Caki2 (cell line): ENCODE data around the gene PLXNA4. TPM values are rescaled to one million over a fixed set of nuclear protein-coding genes. Genes with fewer than 3 reads are reported as not detected.

Experiments
- DNase-seq: peaks from one replicate; pipeline ENCODE4 v3.0.0-alpha.2; 2015; ENCODE audit warnings: low read depth
- in situ Hi-C: cut with HindIII; loops from 2 replicates; pipeline ENCODE4 v1.10.0; 2016; ENCODE audit warnings: low sequenced_read_pairs, low pct_unique_long_range_greater_than_20kb, mixed read lengths
- total RNA-seq: library from RNA; depleted of rRNA; stranded (reverse); fragments of >200 nt; shearing (Covaris generic); gene quantifications from 2 replicates; pipeline ENCODE4 v1.2.3, GENCODE V29; 2014; ENCODE audit warnings: low replicate concordance

Gene PLXNA4
- total RNA-seq, 1 experiment from 2014 or later: 0.34 TPM

- no peak for DNase-seq
- in situ Hi-C loops: no loop called here
Measured at GRCh38 chr7:132373041-132373440, 203.2 kb downstream of the PLXNA4 start.

DNA sequence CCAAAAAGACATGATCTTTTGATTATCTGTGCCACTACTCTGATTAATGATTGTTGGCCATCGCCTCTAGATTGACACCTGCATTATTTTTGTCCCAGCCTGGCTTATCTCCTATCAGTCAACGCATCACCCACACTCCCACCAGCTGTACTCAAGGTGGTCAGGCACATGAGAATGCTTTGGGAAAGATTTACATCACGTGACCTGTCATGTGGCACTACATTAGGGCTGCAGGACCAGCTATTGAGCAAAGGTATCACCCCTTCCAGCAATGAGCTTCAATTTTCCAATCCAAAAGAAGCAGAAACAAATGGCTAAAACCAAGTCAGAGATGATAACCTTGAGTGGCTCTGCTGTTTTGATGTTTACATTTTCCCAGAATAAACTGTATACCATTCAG, 204.3 kb downstream of the PLXNA4 start:
- in situ Hi-C loops: no loop called here
- DNase-seq: no peak

DNA sequence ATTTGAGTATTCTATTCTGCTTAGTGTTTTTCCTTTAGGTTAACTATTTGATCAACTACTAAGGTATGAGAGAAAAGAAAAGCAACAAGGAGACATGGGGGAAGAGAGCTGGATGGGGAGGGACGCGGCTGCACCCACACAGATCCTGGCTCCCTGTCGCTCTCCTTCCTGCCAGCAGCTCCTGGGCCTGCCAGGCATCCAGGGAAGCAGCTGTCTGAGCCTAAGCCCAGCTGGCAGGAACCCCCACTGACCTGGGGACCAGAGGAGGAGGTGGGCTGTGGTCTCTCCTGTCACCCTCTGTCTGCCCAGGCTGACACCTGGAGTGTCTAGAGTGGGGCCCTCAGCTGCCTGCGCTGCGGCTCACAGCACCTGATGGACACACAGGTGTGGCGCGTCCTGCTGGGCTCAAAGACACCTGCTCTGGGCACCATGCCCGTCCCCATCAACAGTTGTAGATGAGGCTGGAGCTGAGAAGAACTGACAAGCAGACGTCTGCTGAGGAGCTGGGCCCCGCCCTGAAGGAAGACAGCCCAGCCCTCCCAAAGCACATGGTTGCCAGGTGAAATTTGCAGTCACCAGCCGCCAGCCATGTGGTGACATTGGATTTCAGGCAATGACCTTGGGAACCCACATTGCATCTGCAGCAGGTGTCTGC, 207.9 kb downstream of the PLXNA4 start:
- in situ Hi-C loops: no loop called here
- no peak for DNase-seq

- DNase-seq: no peak
- in situ Hi-C loops: no loop called here
Measured at GRCh38 chr7:132367795-132368194, 208.5 kb downstream of the PLXNA4 start.

GRCh38 chr7:132367004-132367403, 209.3 kb downstream of the PLXNA4 start:
- in situ Hi-C loops: no loop called here
- DNase-seq: no peak

DNA sequence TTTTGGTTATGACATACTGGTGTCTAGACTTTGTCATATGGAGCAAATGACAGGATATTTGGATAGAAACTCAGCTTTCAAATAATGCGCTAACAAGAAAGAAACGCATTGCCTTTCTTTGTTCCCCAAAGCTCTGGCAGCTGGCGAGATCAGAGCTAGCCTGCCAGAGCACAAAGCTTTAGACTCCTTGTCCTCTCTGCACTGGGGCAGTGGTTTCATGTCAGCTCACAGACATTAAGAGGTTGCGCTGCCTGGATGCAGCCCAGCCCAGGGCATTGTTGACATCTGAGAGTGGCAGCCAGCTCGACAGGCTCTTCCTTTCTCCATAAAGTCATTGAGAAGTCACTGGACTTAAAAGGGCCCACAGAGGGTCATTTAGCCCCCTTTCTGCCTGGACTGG, 212.0 kb downstream of the PLXNA4 start:
- no peak for DNase-seq
- in situ Hi-C loops: no loop called here

DNA sequence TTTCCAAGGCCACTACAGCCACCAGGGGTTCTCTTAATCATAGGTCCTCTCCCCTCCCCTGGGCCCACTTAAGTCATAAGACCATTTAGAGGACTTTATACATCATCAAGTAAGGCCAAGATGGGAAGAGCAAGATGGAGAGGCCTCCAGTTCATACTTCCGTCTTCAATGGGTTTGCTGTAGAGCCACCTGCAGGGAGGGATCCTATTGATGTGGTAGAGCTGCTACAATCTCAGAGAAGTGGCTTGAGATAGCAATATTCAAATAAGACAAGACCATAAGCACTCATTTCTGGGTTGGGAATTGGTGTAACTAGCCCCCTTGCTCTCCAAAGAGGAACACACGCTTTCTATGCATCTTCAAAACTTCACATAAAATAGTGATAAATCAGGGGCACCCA, 214.2 kb downstream of the PLXNA4 start:
- in situ Hi-C loops: no loop called here

GRCh38 chr7:132361146-132361545, 215.1 kb downstream of the PLXNA4 start:
- in situ Hi-C loops: no loop called here
- DNase-seq: no peak

More for the DNA sequence above, 214.2 kb downstream of the PLXNA4 start:
- no peak for DNase-seq

- DNase-seq: no peak
- in situ Hi-C loops: no loop called here
Measured at GRCh38 chr7:132359743-132360142, 216.5 kb downstream of the PLXNA4 start.

- DNase-seq: no peak
- in situ Hi-C loops: no loop called here
Measured at GRCh38 chr7:132355048-132355447, 221.2 kb downstream of the PLXNA4 start.

GRCh38 chr7:132354527-132354926, 221.7 kb downstream of the PLXNA4 start:
- no peak for DNase-seq
- in situ Hi-C loops: no loop called here

DNA sequence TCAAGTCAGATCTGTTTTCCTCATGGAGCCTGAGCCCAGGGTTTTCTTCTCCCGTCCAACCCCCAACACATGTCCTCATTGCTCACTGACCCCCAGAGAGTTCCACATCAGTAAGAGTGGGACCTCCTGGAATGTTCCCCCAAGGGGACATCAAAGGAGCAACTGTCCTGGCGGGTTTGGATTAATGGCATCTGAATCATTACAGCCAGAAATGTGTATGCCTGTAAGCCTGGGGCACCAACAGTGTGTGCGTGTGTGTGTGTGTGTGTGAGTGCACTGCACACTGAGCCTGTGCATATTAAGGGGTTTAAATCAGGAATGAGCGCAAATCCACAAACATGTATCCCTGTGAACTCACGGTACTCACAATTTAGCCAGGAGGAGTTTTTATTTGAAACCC, 222.3 kb downstream of the PLXNA4 start:
- DNase-seq: no peak
- in situ Hi-C loops: no loop called here

GRCh38 chr7:132352800-132353199, 223.5 kb downstream of the PLXNA4 start:
- in situ Hi-C loops: no loop called here
- no peak for DNase-seq

- no peak for DNase-seq
- in situ Hi-C loops: no loop called here
Measured at GRCh38 chr7:132351954-132352499, 224.2 kb downstream of the PLXNA4 start.

DNA sequence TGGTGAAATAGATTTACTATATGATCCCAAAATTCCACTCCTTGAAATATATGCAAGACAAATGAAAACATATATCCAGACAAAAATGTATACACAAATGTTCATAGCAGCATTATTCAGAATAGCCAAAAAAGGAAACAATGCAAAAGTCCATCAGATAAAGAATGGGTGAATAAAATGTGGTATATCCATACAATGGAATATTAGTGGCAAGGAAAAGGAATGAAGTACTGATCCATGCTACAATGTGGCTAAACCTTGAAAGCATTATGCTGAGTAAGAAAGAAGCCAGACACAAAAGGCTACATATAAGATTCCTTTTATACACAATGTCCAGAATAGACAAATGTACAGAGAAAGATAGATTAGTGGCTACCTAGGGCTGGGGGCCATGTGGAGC, 225.5 kb downstream of the PLXNA4 start:
- DNase-seq: no peak
- in situ Hi-C loops: no loop called here

DNA sequence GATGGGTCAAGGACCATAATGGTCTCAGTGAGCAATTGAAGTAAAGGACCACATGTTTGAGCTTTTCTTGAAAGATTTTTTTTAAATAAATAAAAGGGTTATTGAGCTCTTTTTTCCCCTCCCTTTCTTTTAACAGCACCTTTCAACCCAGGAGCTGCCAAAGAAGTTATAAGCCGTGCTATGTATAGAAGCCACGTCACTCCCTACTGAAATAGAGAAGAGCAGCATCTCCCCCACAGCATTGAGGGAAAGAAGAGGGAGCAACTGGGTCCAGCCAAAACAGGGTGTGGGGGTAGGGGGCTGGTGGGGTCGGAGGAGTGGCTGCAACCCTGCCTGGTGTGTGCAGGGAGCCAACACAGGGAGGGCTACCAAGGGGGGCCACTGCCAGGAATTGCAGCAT, 227.2 kb downstream of the PLXNA4 start:
- DNase-seq: no peak
- in situ Hi-C loops: no loop called here

- in situ Hi-C loops: no loop called here
- DNase-seq: no peak
Measured at GRCh38 chr7:132348341-132348740, 227.9 kb downstream of the PLXNA4 start.

GRCh38 chr7:132347858-132348257, 228.4 kb downstream of the PLXNA4 start:
- in situ Hi-C loops: no loop called here
- no peak for DNase-seq

- DNase-seq: no peak
- in situ Hi-C loops: no loop called here
Measured at GRCh38 chr7:132347123-132347522, 229.1 kb downstream of the PLXNA4 start.

GRCh38 chr7:132345543-132346129, 230.6 kb downstream of the PLXNA4 start:
- DNase-seq: no peak
- in situ Hi-C loops: no loop called here
